Measurements from ENCODE around the gene INSR. TPM values are rescaled to one million over a fixed set of nuclear protein-coding genes. Genes with fewer than 3 reads are reported as not detected.
A peak's percentile ranks its signal among the peaks of the same experiment; 100 is the strongest.

Gene INSR
- total RNA-seq, 1 experiment from 2014 or later: 35.9 TPM

DNA sequence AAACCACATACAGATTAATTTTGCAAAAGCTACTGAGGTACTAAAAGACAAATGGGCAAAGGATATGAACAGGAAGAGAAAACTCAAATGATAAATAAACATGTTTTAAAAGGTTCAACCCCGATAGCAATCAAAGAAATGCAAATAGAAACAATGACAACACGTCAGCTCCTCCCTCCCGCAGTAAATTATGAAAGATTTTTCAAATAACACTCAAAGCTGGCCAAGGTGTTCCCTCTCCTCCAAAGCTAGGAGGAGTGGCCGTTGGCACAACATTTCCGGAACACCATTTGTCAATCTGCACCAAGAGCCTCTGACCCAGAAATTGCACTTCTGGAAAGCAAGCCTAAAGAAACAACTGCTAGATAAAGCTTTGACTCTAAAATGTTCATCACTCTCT lies 28.3 kb downstream of the INSR start:
- H3K4me1 Mint-ChIP-seq: 0 out of 2 replicates have a peak, but pooled peaks cover 8% of the 10 kb centered on the region
- POLR2A ChIA-PET: interaction anchor here (0.6 kb wide), 2 partner anchors 41 to 64 kb away, joined by 3 to 6 read pairs; no protein-coding TSS in a partner anchor
- TF ChIP-seq, protein P1, sequence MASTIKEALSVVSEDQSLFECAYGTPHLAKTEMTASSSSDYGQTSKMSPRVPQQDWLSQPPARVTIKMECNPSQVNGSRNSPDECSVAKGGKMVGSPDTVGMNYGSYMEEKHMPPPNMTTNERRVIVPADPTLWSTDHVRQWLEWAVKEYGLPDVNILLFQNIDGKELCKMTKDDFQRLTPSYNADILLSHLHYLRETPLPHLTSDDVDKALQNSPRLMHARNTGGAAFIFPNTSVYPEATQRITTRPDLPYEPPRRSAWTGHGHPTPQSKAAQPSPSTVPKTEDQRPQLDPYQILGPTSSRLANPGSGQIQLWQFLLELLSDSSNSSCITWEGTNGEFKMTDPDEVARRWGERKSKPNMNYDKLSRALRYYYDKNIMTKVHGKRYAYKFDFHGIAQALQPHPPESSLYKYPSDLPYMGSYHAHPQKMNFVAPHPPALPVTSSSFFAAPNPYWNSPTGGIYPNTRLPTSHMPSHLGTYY (CRISPR knock-in tag; IDR thresholded peaks at IDR 0.05): no peak
- no peak for TF ChIP-seq SP1 (CRISPR knock-in tag; conservative IDR thresholded peaks at IDR 0.05)
- no peak for TF ChIP-seq ZNF121 (CRISPR knock-in tag; IDR thresholded peaks at IDR 0.05)
- TF ChIP-seq NFATC4 (CRISPR knock-in tag; IDR thresholded peaks at IDR 0.05): no peak
- TF ChIP-seq AR (CRISPR knock-in tag; IDR thresholded peaks at IDR 0.05): no peak
- no peak for TF ChIP-seq ZNF281 (CRISPR knock-in tag; IDR thresholded peaks at IDR 0.05)
- no peak for TF ChIP-seq TEAD1 (CRISPR knock-in tag; IDR thresholded peaks at IDR 0.05)
- no peak for TF ChIP-seq TCF7 (CRISPR knock-in tag; IDR thresholded peaks at IDR 0.05; ENCODE audit: low read depth)
- no peak for TF ChIP-seq ZNF396 (CRISPR knock-in tag; IDR thresholded peaks at IDR 0.05; ENCODE audit: borderline replicate concordance)
- no peak for TF ChIP-seq E2F1 (CRISPR knock-in tag; IDR thresholded peaks at IDR 0.05)
- TF ChIP-seq RELA (CRISPR knock-in tag; IDR thresholded peaks at IDR 0.05; ENCODE audit: borderline replicate concordance): no peak
- no peak for TF ChIP-seq ESRRA (CRISPR knock-in tag; IDR thresholded peaks at IDR 0.05; ENCODE audit: borderline replicate concordance)
- no peak for TF ChIP-seq ZNF423 (CRISPR knock-in tag; IDR thresholded peaks at IDR 0.05)
- no peak for TF ChIP-seq OVOL2 (CRISPR knock-in tag; IDR thresholded peaks at IDR 0.05; ENCODE audit: borderline replicate concordance)
- no peak for TF ChIP-seq FOXK1 (CRISPR knock-in tag; IDR thresholded peaks at IDR 0.05)

DNA sequence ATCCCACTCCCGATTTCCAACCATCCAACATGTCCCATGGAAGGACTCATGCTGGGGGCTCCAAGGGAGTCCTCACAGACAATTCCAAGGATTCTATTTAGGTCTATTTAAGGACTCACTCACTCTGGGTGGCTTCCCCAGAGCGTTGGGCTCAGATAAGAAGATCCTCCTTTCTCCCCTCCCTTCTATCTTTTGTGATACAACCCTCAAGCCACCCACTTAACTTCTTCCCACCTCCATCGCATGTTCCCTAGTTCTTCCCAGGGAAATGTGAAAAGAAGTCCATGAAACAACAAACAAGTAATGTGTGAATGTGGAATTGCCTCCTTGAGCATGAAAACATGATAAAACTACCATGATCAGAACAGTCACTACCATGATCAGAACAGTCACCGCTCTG lies 29.4 kb downstream of the INSR start:
- ATAC-seq (no peak), DNase-seq (ENCODE audit: low spot score) (no peak)
- ChIA-PET POLR2A (no interaction called here), CTCF (interaction anchor here (0.7 kb wide), 1 partner anchor 49 kb away, joined by 3 read pairs; no protein-coding TSS in a partner anchor)
- Mint-ChIP-seq H3K36me3 (peaks cover 15% of the 10 kb centered on the region), H3K27me3 (ENCODE audit: low read depth) (no peaks in the 10 kb centered on the region), H3K9me3 (no peaks in the 10 kb centered on the region), H3K27ac (peak overlapping the region; percentile 7), H3K4me1 (0 out of 2 replicates have a peak, but pooled peaks cover 8% of the 10 kb centered on the region), H3K4me3 (no peak overlapping the region)
- TF ChIP-seq FOXP1 (CRISPR knock-in tag; IDR thresholded peaks at IDR 0.05; ENCODE audit: borderline replicate concordance) (no peak), USF2 (CRISPR knock-in tag; IDR thresholded peaks at IDR 0.05) (no peak), MLX (CRISPR knock-in tag; IDR thresholded peaks at IDR 0.05) (no peak)
- TF ChIP-seq, protein P2, sequence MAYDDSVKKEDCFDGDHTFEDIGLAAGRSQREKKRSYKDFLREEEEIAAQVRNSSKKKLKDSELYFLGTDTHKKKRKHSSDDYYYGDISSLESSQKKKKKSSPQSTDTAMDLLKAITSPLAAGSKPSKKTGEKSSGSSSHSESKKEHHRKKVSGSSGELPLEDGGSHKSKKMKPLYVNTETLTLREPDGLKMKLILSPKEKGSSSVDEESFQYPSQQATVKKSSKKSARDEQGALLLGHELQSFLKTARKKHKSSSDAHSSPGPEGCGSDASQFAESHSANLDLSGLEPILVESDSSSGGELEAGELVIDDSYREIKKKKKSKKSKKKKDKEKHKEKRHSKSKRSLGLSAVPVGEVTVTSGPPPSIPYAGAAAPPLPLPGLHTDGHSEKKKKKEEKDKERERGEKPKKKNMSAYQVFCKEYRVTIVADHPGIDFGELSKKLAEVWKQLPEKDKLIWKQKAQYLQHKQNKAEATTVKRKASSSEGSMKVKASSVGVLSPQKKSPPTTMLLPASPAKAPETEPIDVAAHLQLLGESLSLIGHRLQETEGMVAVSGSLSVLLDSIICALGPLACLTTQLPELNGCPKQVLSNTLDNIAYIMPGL (CRISPR knock-in tag; IDR thresholded peaks at IDR 0.05): no peak

More for the DNA sequence above, 28.3 kb downstream of the INSR start:
- Mint-ChIP-seq H3K27ac (peak overlapping the region; percentile 77; the same call in 1 of the 2 replicates), H3K36me3 (peaks cover 15% of the 10 kb centered on the region), H3K27me3 (ENCODE audit: low read depth) (no peaks in the 10 kb centered on the region), H3K9me3 (no peaks in the 10 kb centered on the region), H3K4me3 (no peak overlapping the region)
- CTCF ChIA-PET: interaction anchor here (0.7 kb wide), 1 partner anchor 83 kb away, joined by 3 read pairs; no protein-coding TSS in a partner anchor
- ATAC-seq (no peak), DNase-seq (ENCODE audit: low spot score) (no peak)

Measured in WTC11 (cell line).